Measurements from ENCODE around the gene PUM2.

DNA sequence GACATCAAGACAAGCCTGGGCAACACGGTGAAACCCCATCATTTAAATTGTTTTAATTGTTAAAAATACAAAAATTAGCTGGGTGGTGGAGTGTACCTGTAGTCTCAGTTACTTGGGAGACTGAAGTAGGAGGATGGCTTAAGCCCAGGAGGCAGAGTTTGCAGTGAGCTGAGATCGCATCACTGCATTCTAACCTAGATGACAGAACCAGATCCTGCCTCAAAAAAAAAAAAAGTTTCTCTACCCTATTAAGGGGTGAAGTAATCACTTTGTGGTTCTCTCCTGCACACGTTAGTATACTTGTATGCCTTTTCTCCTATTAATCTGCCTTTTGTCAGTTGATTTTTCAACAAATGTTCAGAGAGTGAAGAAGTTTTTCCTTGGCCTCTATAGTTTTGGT, 18.1 kb upstream of the PUM2 start:
- TF ChIP-seq, protein P1, sequence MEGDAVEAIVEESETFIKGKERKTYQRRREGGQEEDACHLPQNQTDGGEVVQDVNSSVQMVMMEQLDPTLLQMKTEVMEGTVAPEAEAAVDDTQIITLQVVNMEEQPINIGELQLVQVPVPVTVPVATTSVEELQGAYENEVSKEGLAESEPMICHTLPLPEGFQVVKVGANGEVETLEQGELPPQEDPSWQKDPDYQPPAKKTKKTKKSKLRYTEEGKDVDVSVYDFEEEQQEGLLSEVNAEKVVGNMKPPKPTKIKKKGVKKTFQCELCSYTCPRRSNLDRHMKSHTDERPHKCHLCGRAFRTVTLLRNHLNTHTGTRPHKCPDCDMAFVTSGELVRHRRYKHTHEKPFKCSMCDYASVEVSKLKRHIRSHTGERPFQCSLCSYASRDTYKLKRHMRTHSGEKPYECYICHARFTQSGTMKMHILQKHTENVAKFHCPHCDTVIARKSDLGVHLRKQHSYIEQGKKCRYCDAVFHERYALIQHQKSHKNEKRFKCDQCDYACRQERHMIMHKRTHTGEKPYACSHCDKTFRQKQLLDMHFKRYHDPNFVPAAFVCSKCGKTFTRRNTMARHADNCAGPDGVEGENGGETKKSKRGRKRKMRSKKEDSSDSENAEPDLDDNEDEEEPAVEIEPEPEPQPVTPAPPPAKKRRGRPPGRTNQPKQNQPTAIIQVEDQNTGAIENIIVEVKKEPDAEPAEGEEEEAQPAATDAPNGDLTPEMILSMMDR (IDR thresholded peaks at IDR 0.05; ENCODE audit: insufficient read depth, low read length, poor library complexity, severe bottlenecking): no peak
- TF ChIP-seq EZH2phosphoT487 (conservative IDR thresholded peaks at IDR 0.05; ENCODE audit: low read length): no peak
